ENCODE data around the gene ENO2. TPM values are rescaled to one million over a fixed set of nuclear protein-coding genes. Genes with fewer than 3 reads are reported as not detected.
"Not testable (repeated sequence)": the region's sequence is repeated elsewhere in the genome, so short reads cannot be mapped to it uniquely, and the experiment has no call there.

ENO2 gene
- total RNA-seq, 4 donors from 2014 or later = 0.97 to 6.2 (median 1.8) TPM

DNA sequence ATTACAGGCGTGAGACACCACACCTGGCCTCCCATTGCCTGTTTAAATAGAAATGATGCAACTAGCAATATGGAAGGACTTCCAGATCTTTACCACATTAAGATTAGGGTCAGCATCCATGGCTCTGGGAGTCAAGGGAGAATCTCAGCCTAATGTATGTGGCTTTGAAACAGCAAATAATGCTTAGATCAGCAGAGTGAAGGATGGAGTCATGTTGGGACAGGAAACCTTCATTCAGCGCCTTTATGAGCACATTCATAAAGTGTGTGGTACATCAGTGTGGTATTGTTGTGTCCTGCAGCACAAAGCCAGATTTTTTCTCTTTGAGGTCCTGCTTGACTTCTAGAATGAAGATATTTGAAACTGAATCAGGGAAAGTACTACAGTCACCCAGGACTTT, 26.0 kb upstream of the ENO2 start:
- peaks cover 10% of the 10 kb centered on the region in 2 donors for H3K4me1 ChIP-seq
- H3K27me3 ChIP-seq = no peaks in the 10 kb centered on the region
- DNase-seq (no peak), ATAC-seq (no peak)
- no peaks in the 10 kb centered on the region for H3K9me3 ChIP-seq
- H3K27ac ChIP-seq = no peak overlapping the region
- TF ChIP-seq, protein P1, sequence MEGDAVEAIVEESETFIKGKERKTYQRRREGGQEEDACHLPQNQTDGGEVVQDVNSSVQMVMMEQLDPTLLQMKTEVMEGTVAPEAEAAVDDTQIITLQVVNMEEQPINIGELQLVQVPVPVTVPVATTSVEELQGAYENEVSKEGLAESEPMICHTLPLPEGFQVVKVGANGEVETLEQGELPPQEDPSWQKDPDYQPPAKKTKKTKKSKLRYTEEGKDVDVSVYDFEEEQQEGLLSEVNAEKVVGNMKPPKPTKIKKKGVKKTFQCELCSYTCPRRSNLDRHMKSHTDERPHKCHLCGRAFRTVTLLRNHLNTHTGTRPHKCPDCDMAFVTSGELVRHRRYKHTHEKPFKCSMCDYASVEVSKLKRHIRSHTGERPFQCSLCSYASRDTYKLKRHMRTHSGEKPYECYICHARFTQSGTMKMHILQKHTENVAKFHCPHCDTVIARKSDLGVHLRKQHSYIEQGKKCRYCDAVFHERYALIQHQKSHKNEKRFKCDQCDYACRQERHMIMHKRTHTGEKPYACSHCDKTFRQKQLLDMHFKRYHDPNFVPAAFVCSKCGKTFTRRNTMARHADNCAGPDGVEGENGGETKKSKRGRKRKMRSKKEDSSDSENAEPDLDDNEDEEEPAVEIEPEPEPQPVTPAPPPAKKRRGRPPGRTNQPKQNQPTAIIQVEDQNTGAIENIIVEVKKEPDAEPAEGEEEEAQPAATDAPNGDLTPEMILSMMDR (IDR thresholded peaks at IDR 0.05 in 4 of 5, conservative IDR thresholded peaks at IDR 0.05 in 1 of 5) = no peak
- no peak for TF ChIP-seq POLR2A (IDR thresholded peaks at IDR 0.05)
- no peak overlapping the region for H3K4me3 ChIP-seq
- in situ Hi-C loops (cut with MboI; ENCODE audit: low sequenced_read_pairs in 4 of 4) (no loop called here), intact Hi-C loops (cut with DNase I; ENCODE audit: low total_unique reads) (no loop called here)
- peaks cover 0 to 4% of the 10 kb centered on the region in 2 donors for H3K36me3 ChIP-seq

DNA sequence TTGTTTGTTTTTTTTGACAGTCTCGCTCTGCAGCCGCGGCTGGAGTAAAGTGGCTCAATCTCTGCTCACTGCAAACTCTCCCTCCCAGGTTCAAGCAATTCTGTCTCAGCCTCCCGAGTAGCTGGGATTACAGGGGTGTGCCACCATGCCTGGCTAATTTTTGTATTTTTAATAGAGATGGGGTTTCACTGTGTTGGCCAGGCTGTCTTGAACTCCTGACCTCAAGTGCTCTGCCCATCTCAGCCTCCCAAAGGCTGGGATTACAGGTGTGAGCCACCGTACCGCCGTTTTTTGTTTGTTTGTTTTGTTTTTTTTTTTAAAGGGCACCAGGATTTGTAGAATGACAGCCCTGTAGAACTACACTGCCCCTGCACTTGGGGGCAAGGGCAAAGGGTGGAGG, 25.6 kb upstream of the ENO2 start:
- in situ Hi-C loops (cut with MboI; ENCODE audit: low sequenced_read_pairs in 4 of 4); H3K9me3 ChIP-seq; H3K27me3 ChIP-seq; ATAC-seq; DNase-seq; H3K36me3 ChIP-seq; H3K4me3 ChIP-seq; intact Hi-C loops (cut with DNase I; ENCODE audit: low total_unique reads): not testable (repeated sequence)
- Histone ChIP-seq H3K27ac (peak overlapping the region in 1 of 4 donors; percentile 18), H3K4me1 (peaks cover 10% of the 10 kb centered on the region in 2 donors)

DNA sequence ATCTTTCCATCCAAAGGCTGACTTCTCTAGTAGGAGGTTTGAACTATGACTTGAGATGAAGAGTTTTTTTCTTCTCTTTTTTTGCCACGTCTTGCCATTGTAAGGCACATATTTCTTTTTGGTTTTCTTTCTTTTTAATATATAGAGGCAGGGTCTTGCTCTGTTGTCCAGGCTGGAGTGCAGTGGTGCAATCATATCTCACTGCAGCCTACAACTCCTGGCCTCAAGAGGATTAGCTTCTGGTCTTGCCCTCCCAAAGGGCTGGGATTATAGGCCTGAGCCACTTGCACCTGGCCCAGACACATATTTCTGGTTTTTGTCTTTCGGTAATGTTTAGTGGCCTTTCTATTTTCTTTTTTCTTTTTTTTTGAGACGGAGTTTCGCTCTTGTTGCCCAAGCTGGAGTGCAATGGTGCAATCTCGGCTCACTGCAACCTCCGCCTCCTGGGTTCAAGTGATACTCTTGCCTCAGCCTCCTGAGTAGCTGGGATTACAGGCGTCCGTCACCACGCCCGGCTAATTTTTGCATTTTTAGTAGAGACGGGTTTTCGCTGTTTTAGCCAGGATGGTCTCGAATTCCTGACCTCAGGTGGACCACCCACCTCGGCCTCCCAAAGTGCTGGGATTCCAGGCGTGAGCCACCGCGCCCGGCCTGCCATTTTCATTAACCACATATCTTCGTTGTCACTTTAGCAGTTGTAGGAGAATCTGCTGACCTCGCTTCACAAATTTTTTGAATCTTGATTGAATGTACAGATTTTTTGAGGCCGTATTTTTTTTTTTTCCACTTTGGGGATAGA, 24.4 kb upstream of the ENO2 start:
- intact Hi-C loops (cut with DNase I; ENCODE audit: low total_unique reads); H3K9me3 ChIP-seq; H3K27me3 ChIP-seq; in situ Hi-C loops (cut with MboI; ENCODE audit: low sequenced_read_pairs in 4 of 4); ATAC-seq; H3K36me3 ChIP-seq; DNase-seq: not testable (repeated sequence)
- Histone ChIP-seq H3K4me3 (peak overlapping the region in 2 of 4 donors; percentile 66 to 83), H3K27ac (peak overlapping the region; percentile 85 to 92 (median 87)), H3K4me1 (peaks cover 10% of the 10 kb centered on the region in 2 donors)

DNA sequence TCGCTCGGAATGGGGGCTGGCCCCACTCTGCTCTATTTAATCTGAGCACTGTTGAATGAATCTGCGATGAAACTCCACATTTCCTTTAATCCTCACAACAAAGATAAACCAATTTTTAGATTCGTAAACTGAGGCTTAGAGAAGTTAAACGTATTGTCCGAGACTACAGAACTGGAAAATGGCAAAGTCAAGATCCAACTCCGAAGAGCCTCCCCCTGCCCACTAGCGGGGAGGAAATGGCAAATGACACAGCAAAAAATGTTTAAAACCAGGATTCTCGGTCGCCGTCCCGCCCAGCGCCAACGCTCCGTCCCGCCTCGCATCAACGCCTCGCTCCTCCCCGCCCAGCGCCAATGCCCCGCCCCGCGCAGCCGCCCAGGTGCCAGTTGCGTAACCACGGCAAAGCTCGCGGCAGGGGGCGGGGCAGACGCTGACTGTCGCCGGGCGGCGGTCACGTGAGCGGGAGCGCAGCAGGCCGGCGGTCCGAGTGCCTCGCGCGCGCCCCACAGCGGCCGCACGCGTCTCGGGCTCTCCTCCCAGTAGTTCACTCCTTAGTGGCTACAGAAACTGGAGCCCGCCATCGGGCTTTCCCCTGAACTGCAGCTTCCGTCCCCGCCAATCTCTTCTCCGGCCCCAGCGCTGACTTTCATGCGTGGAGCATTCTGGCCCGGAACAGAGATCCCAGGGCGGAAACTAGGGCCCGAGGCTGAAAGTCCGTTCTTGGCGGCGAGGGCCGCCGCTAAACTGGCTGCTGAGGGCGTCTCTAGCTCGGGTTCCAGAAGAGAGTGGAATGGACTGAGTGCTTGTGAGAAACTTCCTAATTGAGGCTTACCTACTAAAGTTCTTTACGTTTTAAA, 23.4 kb upstream of the ENO2 start:
- in situ Hi-C loops (cut with MboI; ENCODE audit: low sequenced_read_pairs in 4 of 4) (no loop called here), intact Hi-C loops (cut with DNase I; ENCODE audit: low total_unique reads) (loop anchor here (1.0 kb wide), 4 partner anchors 13 to 39 kb away; partner anchors contain the start of genes LRRC23, SPSB2 and USP5)
- H3K4me3 ChIP-seq = peak overlapping the region; percentile 60 to 83 (median 68)
- ATAC-seq (peak; percentile 99), DNase-seq (peak; percentile 92 to 95)
- peaks cover 10% of the 10 kb centered on the region in 2 donors for H3K4me1 ChIP-seq
- TF ChIP-seq, protein P1 (IDR thresholded peaks at IDR 0.05 in 4 of 5, conservative IDR thresholded peaks at IDR 0.05 in 1 of 5) = peak; percentile 78 to 94 (median 87)
- peak; percentile 53 to 56 for TF ChIP-seq POLR2A (IDR thresholded peaks at IDR 0.05)
- peak overlapping the region; percentile 85 to 92 (median 87) for H3K27ac ChIP-seq
- no peaks in the 10 kb centered on the region for H3K27me3 ChIP-seq
- no peaks in the 10 kb centered on the region for H3K9me3 ChIP-seq
- H3K36me3 ChIP-seq = no peaks in the 10 kb centered on the region

DNA sequence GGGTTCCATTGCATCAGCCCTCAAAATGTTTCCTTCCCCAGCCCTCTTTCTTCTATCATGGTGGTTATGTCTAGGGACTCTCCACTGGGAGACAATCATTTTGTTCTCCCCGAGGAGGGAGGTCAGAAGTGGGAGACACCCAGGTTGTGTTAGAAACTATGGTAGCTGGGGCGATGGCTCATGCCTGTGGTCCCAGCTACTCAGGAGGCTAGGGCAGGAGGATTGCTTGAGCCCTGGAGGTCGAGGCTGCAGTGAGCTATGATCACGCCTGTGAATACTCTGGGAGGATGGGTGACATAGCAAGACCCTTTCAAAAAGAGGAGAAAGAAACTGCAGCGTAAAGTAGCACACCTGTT, 22.8 kb upstream of the ENO2 start:
- intact Hi-C loops (cut with DNase I; ENCODE audit: low total_unique reads) (loop anchor here (1.0 kb wide), 4 partner anchors 13 to 39 kb away; partner anchors contain the start of genes LRRC23, SPSB2 and USP5), in situ Hi-C loops (cut with MboI; ENCODE audit: low sequenced_read_pairs in 4 of 4) (no loop called here)
- TF ChIP-seq, protein P1 (IDR thresholded peaks at IDR 0.05 in 4 of 5, conservative IDR thresholded peaks at IDR 0.05 in 1 of 5) = no peak
- no peak for TF ChIP-seq POLR2A (IDR thresholded peaks at IDR 0.05)
- H3K27me3 ChIP-seq = no peaks in the 10 kb centered on the region
- H3K27ac ChIP-seq = peak overlapping the region; percentile 85 to 92 (median 87)
- peak overlapping the region; percentile 60 to 83 (median 68) for H3K4me3 ChIP-seq
- DNase-seq = no peak
- no peaks in the 10 kb centered on the region for H3K9me3 ChIP-seq
- peak; percentile 3 to 13 for ATAC-seq
- peaks cover 10% of the 10 kb centered on the region in 2 donors for H3K4me1 ChIP-seq
- no peaks in the 10 kb centered on the region for H3K36me3 ChIP-seq

DNA sequence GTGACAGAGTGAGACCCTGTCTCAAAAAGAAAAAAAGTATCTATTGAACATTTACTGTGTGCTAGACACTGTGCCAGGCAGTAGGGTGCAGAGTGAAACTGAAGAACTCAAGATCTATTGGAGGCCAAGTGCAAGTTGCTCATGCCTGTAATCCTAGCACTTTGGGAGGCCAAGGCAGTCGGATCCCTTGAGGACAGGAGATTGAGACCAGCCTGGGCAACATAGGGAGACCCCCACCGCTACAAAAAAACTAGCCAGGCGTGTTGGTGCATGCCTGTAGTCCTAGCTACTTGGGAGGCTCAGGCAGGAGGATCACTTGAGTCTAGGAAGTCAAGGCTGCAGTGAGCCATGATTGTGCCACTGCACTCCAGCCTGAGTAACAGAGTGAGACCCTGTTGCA, 21.7 kb upstream of the ENO2 start:
- H3K27me3 ChIP-seq; H3K36me3 ChIP-seq; H3K27ac ChIP-seq; H3K4me3 ChIP-seq; in situ Hi-C loops (cut with MboI; ENCODE audit: low sequenced_read_pairs in 4 of 4); DNase-seq; ATAC-seq; intact Hi-C loops (cut with DNase I; ENCODE audit: low total_unique reads); H3K9me3 ChIP-seq: not testable (repeated sequence)
- peaks cover 10% of the 10 kb centered on the region in 2 donors for H3K4me1 ChIP-seq

Measured in gastrocnemius medialis (tissue), 4 donors.